Skeletal muscle tissue (tissue), 4 donors: Measurements from ENCODE around the gene DYNC1I1. TPM values are rescaled to one million over a fixed set of nuclear protein-coding genes. Genes with fewer than 3 reads are reported as not detected.

Experiments
- H3K27ac ChIP-seq: one replicate; pipeline ENCODE4 v1.7.0; 2013; ENCODE audit warnings: mild to moderate bottlenecking, low read depth, low read length, inconsistent platforms
- H3K27me3 ChIP-seq, 3 donors: one replicate each; pipeline ENCODE4 v1.7.0; 2013; ENCODE audit warnings: low read length in 3 of 3; ENCODE audit not compliant: control insufficient read depth in 3 of 3, insufficient read depth in 3 of 3
- H3K36me3 ChIP-seq, 3 donors: one replicate each; pipeline ENCODE4 v1.7.0; 2013; ENCODE audit warnings: low read length in 3 of 3; ENCODE audit not compliant: control insufficient read depth in 3 of 3, insufficient read depth in 3 of 3
- H3K4me1 ChIP-seq, 3 donors: one replicate each; pipeline ENCODE4 v1.7.0; 2013; ENCODE audit warnings: low read length in 3 of 3, mild to moderate bottlenecking in 3 of 3; ENCODE audit not compliant: control insufficient read depth in 3 of 3, insufficient read depth in 3 of 3
- H3K4me3 ChIP-seq, 3 donors: one replicate each; pipeline ENCODE4 v1.7.0; 2013; ENCODE audit warnings: low read length in 3 of 3
- H3K9ac ChIP-seq, 3 donors: one replicate each; pipeline ENCODE4 v1.7.0; 2013; ENCODE audit warnings: low read length in 3 of 3, mild to moderate bottlenecking in 3 of 3, moderate library complexity in 2 of 3, low read depth in 1 of 3
- H3K9me3 ChIP-seq, 3 donors: one replicate each; pipeline ENCODE4 v1.7.0; 2013; ENCODE audit warnings: low read length in 3 of 3; ENCODE audit not compliant: control insufficient read depth in 3 of 3
- total RNA-seq: library from RNA; depleted of rRNA; stranded (reverse); fragments of >200 nt; gene quantifications from one replicate; pipeline ENCODE4 v1.2.3, GENCODE V29; 2014
- donor health status: Osteomylitis.

The DYNC1I1 gene
- total RNA-seq, 1 donor from 2014 or later, result 1.6 TPM

- Histone ChIP-seq H3K27me3 (no peaks in the 10 kb centered on the region), H3K9me3 (no peaks in the 10 kb centered on the region), H3K4me3 (no peak overlapping the region), H3K4me1 (no peaks in the 10 kb centered on the region), H3K36me3 (no peaks in the 10 kb centered on the region), H3K9ac (no peak overlapping the region), H3K27ac (no peak overlapping the region)
Measured at GRCh38 chr7:95997632-95998031, 225.3 kb downstream of the DYNC1I1 start.

GRCh38 chr7:95999481-95999880, 227.1 kb downstream of the DYNC1I1 start:
- no peaks in the 10 kb centered on the region for H3K27me3 ChIP-seq
- no peak overlapping the region for H3K4me3 ChIP-seq
- no peak overlapping the region for H3K27ac ChIP-seq
- no peak overlapping the region for H3K9ac ChIP-seq
- H3K9me3 ChIP-seq, result no peaks in the 10 kb centered on the region
- no peaks in the 10 kb centered on the region for H3K36me3 ChIP-seq
- H3K4me1 ChIP-seq, result no peaks in the 10 kb centered on the region

GRCh38 chr7:96004578-96004977, 232.2 kb downstream of the DYNC1I1 start:
- Histone ChIP-seq H3K4me3 (no peak overlapping the region), H3K27me3 (no peaks in the 10 kb centered on the region), H3K9ac (no peak overlapping the region), H3K4me1 (no peaks in the 10 kb centered on the region), H3K36me3 (no peaks in the 10 kb centered on the region), H3K27ac (no peak overlapping the region), H3K9me3 (no peaks in the 10 kb centered on the region)

GRCh38 chr7:96005271-96005670, 232.9 kb downstream of the DYNC1I1 start:
- H3K9me3 ChIP-seq, result no peaks in the 10 kb centered on the region
- no peaks in the 10 kb centered on the region for H3K27me3 ChIP-seq
- no peaks in the 10 kb centered on the region for H3K4me1 ChIP-seq
- no peak overlapping the region for H3K27ac ChIP-seq
- H3K9ac ChIP-seq, result no peak overlapping the region
- H3K36me3 ChIP-seq, result no peaks in the 10 kb centered on the region
- no peak overlapping the region for H3K4me3 ChIP-seq

- Histone ChIP-seq H3K4me3 (no peak overlapping the region), H3K27ac (no peak overlapping the region), H3K36me3 (no peaks in the 10 kb centered on the region), H3K9me3 (no peaks in the 10 kb centered on the region), H3K4me1 (no peaks in the 10 kb centered on the region), H3K9ac (no peak overlapping the region), H3K27me3 (no peaks in the 10 kb centered on the region)
Measured at GRCh38 chr7:96009148-96009547, 236.8 kb downstream of the DYNC1I1 start.

- Histone ChIP-seq H3K27ac (no peak overlapping the region), H3K4me1 (peaks cover 0 to 5% (median 0%) of the 10 kb centered on the region in 3 donors), H3K27me3 (no peaks in the 10 kb centered on the region), H3K4me3 (no peak overlapping the region), H3K9me3 (no peaks in the 10 kb centered on the region), H3K36me3 (no peaks in the 10 kb centered on the region), H3K9ac (no peak overlapping the region)
Measured at GRCh38 chr7:96013836-96014235, 241.5 kb downstream of the DYNC1I1 start.

- Histone ChIP-seq H3K4me3 (no peak overlapping the region), H3K9ac (no peak overlapping the region), H3K27ac (no peak overlapping the region)
Measured at GRCh38 chr7:96014617-96015016, 242.3 kb downstream of the DYNC1I1 start.

GRCh38 chr7:96016056-96016586, 243.8 kb downstream of the DYNC1I1 start:
- no peaks in the 10 kb centered on the region for H3K36me3 ChIP-seq
- no peaks in the 10 kb centered on the region for H3K27me3 ChIP-seq
- H3K9ac ChIP-seq, result no peak overlapping the region
- H3K4me1 ChIP-seq, result peaks cover 0 to 5% (median 0%) of the 10 kb centered on the region in 3 donors
- H3K27ac ChIP-seq, result no peak overlapping the region
- no peaks in the 10 kb centered on the region for H3K9me3 ChIP-seq
- no peak overlapping the region for H3K4me3 ChIP-seq

More at GRCh38 chr7:96014617-96015016, 242.3 kb downstream of the DYNC1I1 start:
- no peaks in the 10 kb centered on the region for H3K9me3 ChIP-seq
- no peaks in the 10 kb centered on the region for H3K27me3 ChIP-seq
- no peaks in the 10 kb centered on the region for H3K36me3 ChIP-seq
- peaks cover 0 to 5% (median 0%) of the 10 kb centered on the region in 3 donors for H3K4me1 ChIP-seq

- Histone ChIP-seq H3K27me3 (no peaks in the 10 kb centered on the region), H3K27ac (no peak overlapping the region), H3K4me1 (peaks cover 0 to 5% (median 0%) of the 10 kb centered on the region in 3 donors), H3K9me3 (no peaks in the 10 kb centered on the region), H3K4me3 (no peak overlapping the region), H3K9ac (no peak overlapping the region), H3K36me3 (no peaks in the 10 kb centered on the region)
Measured at GRCh38 chr7:96016735-96017134, 244.4 kb downstream of the DYNC1I1 start.

GRCh38 chr7:96017877-96018276, 245.5 kb downstream of the DYNC1I1 start:
- Histone ChIP-seq H3K4me3 (no peak overlapping the region), H3K9me3 (no peaks in the 10 kb centered on the region), H3K36me3 (no peaks in the 10 kb centered on the region), H3K27me3 (no peaks in the 10 kb centered on the region), H3K9ac (no peak overlapping the region), H3K4me1 (peaks cover 0 to 5% (median 0%) of the 10 kb centered on the region in 3 donors), H3K27ac (no peak overlapping the region)
